NOMO-1 treated with DMSO at 0.1 percent for 48 hours (cell line): ENCODE data around the gene CMTR1.

Experiments used
- DNase-seq: peaks from one replicate; lab custom pipeline; 2025; ENCODE audit not compliant: unreplicated experiment; lab: John Stamatoyannopoulos, UW

The CMTR1 gene

GRCh38 chr6:37528541-37528940 is 95.5 kb downstream of the CMTR1 start:
- no peak for DNase-seq

DNA sequence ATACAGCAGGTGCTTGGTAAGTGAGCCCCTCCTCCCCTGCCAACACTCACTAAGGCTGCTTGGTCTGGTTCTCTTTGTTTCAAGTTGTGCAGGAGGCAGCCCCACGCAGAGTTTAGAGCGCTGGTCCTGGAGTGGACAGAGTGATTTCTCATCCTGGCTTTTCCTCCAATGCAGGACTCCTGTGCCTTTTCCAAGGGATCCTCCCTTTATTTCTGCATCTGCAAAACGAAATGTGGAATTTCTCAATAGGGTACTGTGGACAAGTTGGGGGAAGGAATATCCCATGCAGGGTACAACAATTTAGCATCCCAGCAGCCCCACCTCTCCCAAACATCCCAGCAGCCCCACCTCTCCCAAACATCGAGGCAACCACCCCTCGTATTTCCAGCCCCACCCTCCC is 97.3 kb downstream of the CMTR1 start:
- no peak for DNase-seq

GRCh38 chr6:37531026-37531425 is 98.0 kb downstream of the CMTR1 start:
- no peak for DNase-seq
